OCI-LY7 (cell line): ENCODE measurements around the gene ZBTB37. TPM values are rescaled to one million over a fixed set of nuclear protein-coding genes. Genes with fewer than 3 reads are reported as not detected.

ENCODE experiments used
- BruUV-seq: library from RNA; stranded (reverse); fragments of 400-500 nt; replicated peaks from 2 replicates; lab custom pipeline; 2021; lab: Mats Ljungman, UMichigan
- CTCF ChIA-PET: fragments of 300-600 bp; sonication (Branson Sonifier 250); formaldehyde crosslinking; loops from one replicate; lab custom pipeline; 2022; ENCODE audit warnings: antibody characterized with exemption; ENCODE audit not compliant: unreplicated experiment; lab: Charles Lee
- POLR2A ChIA-PET: fragments of 300-600 bp; sonication (Branson Sonifier 250); formaldehyde crosslinking; loops from one replicate; lab custom pipeline; 2022; ENCODE audit warnings: antibody characterized with exemption; lab: Charles Lee
- DNase-seq: peaks from one replicate; pipeline ENCODE4 v3.0.0-alpha.2; 2015; ENCODE audit warnings: low spot score
- H2AFZ ChIP-seq: fragments of 200-600 bp; sonication (generic), shearing (Covaris generic); 2 replicates; pipeline ENCODE4 v1.6.1; 2014; ENCODE audit warnings: mild to moderate bottlenecking, antibody characterized with exemption, low read length, moderate library complexity
- H3K27ac ChIP-seq: fragments of 200-600 bp; sonication (generic); 2 replicates; pipeline ENCODE4 v1.5.1; 2014; ENCODE audit warnings: mixed run types, low read depth, mild to moderate bottlenecking, moderate library complexity, low read length, inconsistent platforms; ENCODE audit not compliant: poor library complexity, severe bottlenecking
- H3K36me3 ChIP-seq: fragments of 200-600 bp; sonication (generic); 2 replicates; pipeline ENCODE4 v1.6.1; 2014; ENCODE audit warnings: mild to moderate bottlenecking, antibody characterized with exemption, low read length, moderate library complexity, mixed read lengths; ENCODE audit not compliant: insufficient read depth
- H3K4me1 ChIP-seq: fragments of 200-600 bp; sonication (generic); 2 replicates; pipeline ENCODE4 v1.5.1; 2014; ENCODE audit warnings: mild to moderate bottlenecking, low read length; ENCODE audit not compliant: insufficient read depth, poor library complexity, severe bottlenecking
- H3K4me2 ChIP-seq: fragments of 200-600 bp; sonication (generic); 2 replicates; pipeline ENCODE4 v1.6.1; 2014; ENCODE audit warnings: mild to moderate bottlenecking, low read length
- H3K4me3 ChIP-seq: fragments of 200-600 bp; sonication (generic); 2 replicates; pipeline ENCODE4 v1.5.1; 2014; ENCODE audit warnings: mild to moderate bottlenecking, low read depth, low read length; ENCODE audit not compliant: poor library complexity, severe bottlenecking
- H3K79me2 ChIP-seq: fragments of 200-600 bp; sonication (generic); 2 replicates; pipeline ENCODE4 v1.6.1; 2016; ENCODE audit warnings: low read depth, mild to moderate bottlenecking, low read length, moderate library complexity, mixed read lengths; ENCODE audit not compliant: insufficient read depth
- H3K9me2 ChIP-seq: fragments of 200-600 bp; sonication (generic); 2 replicates; pipeline ENCODE4 v1.6.1; 2016; ENCODE audit warnings: mild to moderate bottlenecking, low read length, mixed read lengths; ENCODE audit not compliant: insufficient read depth
- H3K9me3 ChIP-seq: fragments of 200-600 bp; sonication (generic); 2 replicates; pipeline ENCODE4 v1.6.1; 2014; ENCODE audit warnings: mild to moderate bottlenecking, mixed run types, low read length, mixed read lengths
- H4K20me1 ChIP-seq: fragments of 200-600 bp; sonication (generic); 2 replicates; pipeline ENCODE4 v1.6.1; 2014; ENCODE audit warnings: mild to moderate bottlenecking, antibody characterized with exemption, low read length, moderate library complexity, mixed read lengths; ENCODE audit not compliant: insufficient read depth
- EZH2phosphoT487 ChIP-seq: fragments of 200-600 bp; sonication (generic); IDR thresholded peaks from 2 replicates; pipeline ENCODE4 v1.6.1; 2018; ENCODE audit warnings: low read depth, borderline replicate concordance, mild to moderate bottlenecking, mixed run types, antibody characterized with exemption, low read length, moderate library complexity, mixed read lengths
- intact Hi-C: fragments of 100-400 bp; cut with micrococcal nuclease; formaldehyde crosslinking; loops from one replicate; pipeline ENCODE4 v1.10.0; 2022; ENCODE audit not compliant: unreplicated experiment
- total RNA-seq, 2 experiments: library from RNA; depleted of rRNA in 1 of 2; stranded (reverse); fragments of >200 nt in 1 of 2; shearing (Covaris generic) in 1 of 2; gene quantifications; 2 replicates each; pipeline ENCODE4 v1.2.3, GENCODE V29; 2014 to 2022
- TF ChIP-seq, protein P1 (sequence below): fragments of 200-600 bp; sonication (generic); conservative IDR thresholded peaks from 2 replicates; pipeline ENCODE4 v1.5.1; 2014; ENCODE audit warnings: mild to moderate bottlenecking, antibody characterized with exemption, low read length, moderate library complexity, mixed read lengths

ZBTB37 gene
- total RNA-seq, 2 experiments from 2014 or later: 10.9 to 23.7 TPM

DNA sequence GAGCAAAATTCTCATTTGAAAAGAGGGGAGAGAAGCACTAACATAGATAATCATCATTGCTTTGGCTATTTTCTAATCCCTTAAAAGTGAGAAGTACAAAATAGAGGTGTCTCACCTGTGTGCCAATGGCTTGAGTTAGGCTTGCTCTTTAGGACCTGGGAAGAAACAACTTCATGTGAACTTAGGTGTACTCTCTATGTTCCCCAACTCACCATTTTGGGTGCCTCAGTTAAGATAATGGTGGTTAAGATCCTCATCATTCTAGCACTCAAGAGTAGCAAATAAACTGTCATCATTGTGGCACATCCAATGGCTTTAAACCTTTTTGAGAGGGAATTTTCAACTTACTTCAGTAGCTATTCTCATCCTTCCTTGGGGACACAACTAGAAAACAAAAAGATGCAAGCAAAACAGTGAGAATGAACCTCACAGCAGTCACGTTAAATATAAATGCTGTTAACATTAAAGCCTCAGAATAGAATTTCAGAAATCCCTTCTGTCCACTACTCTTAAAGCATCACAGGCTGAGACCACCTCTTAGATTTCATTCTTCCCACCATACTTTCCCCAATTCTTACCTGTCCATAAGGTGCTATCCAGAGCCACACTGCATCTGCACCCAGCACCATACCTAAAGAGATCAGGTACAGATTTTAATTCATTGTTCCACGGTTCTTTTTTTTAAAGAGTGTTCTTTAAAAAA, 1.6 kb upstream of the ZBTB37 start:
- H3K4me2 ChIP-seq: peak overlapping the region; percentile 93
- H3K4me1 ChIP-seq: peaks cover 64% of the 10 kb centered on the region
- CTCF ChIA-PET: interaction anchor here (0.6 kb wide), 1 partner anchor 516 kb away, joined by 3 read pairs; no protein-coding TSS in a partner anchor
- no peaks in the 10 kb centered on the region for H3K9me2 ChIP-seq
- no peak overlapping the region for H2AFZ ChIP-seq
- H3K79me2 ChIP-seq: peaks cover 71% of the 10 kb centered on the region
- peaks cover 41% of the 10 kb centered on the region for H4K20me1 ChIP-seq
- no peak for TF ChIP-seq EZH2phosphoT487
- TF ChIP-seq, protein P1, sequence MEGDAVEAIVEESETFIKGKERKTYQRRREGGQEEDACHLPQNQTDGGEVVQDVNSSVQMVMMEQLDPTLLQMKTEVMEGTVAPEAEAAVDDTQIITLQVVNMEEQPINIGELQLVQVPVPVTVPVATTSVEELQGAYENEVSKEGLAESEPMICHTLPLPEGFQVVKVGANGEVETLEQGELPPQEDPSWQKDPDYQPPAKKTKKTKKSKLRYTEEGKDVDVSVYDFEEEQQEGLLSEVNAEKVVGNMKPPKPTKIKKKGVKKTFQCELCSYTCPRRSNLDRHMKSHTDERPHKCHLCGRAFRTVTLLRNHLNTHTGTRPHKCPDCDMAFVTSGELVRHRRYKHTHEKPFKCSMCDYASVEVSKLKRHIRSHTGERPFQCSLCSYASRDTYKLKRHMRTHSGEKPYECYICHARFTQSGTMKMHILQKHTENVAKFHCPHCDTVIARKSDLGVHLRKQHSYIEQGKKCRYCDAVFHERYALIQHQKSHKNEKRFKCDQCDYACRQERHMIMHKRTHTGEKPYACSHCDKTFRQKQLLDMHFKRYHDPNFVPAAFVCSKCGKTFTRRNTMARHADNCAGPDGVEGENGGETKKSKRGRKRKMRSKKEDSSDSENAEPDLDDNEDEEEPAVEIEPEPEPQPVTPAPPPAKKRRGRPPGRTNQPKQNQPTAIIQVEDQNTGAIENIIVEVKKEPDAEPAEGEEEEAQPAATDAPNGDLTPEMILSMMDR: no peak
- DNase-seq: peak; percentile 29
- peaks cover 71% of the 10 kb centered on the region for H3K36me3 ChIP-seq
- BruUV-seq: no TSS peak
- H3K27ac ChIP-seq: peak overlapping the region; percentile 91
- peak overlapping the region; percentile 98 for H3K4me3 ChIP-seq
- POLR2A ChIA-PET: interaction anchor here (0.6 to 1.5 kb wide), 2 partner anchors 203 to 449 kb away, joined by 4 to 6 read pairs; no protein-coding TSS in a partner anchor
- intact Hi-C loops: loop anchor here (5.0 kb wide), 5 partner anchors 291 to 1334 kb away; partner anchors contain the start of genes PRDX6, RABGAP1L and SUCO
- H3K9me3 ChIP-seq: no peaks in the 10 kb centered on the region

DNA sequence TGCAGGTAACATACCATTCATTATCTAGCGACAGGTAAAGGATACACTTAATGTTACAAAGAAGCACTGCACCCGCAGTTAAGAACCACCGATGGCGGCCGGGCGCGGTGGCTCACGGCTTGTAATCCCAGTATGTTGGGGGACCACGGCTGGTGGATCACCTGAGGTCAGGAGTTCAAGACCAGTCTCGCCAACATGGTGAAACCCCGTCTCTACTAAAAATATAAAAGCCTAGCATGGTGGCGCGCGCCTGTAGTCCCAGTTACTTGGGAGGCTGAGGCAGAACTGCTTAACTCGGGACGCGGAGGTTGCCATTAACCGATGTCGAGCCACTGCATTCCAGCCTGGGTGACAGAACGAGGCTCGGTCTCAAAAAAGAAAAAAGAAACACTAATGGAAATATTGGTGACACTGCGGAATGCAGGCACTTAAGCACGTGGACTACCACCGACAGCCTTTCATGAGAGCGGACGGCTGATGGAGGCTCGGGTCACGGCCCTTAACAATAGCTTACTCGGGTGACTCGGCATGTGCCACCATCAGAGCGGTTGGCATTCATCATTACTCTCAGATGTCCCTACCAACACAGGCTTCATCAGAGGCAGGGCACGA, 933 bp upstream of the ZBTB37 start:
- Histone ChIP-seq H3K36me3 (peaks cover 67% of the 10 kb centered on the region), H4K20me1 (peaks cover 41% of the 10 kb centered on the region), H2AFZ (no peak overlapping the region), H3K4me2 (peak overlapping the region; percentile 93), H3K4me1 (peaks cover 66% of the 10 kb centered on the region), H3K4me3 (peak overlapping the region; percentile 98), H3K27ac (peak overlapping the region; percentile 91), H3K79me2 (peaks cover 75% of the 10 kb centered on the region), H3K9me3 (no peaks in the 10 kb centered on the region), H3K9me2 (no peaks in the 10 kb centered on the region)
- ChIA-PET CTCF (no interaction called here), POLR2A (interaction anchor here (0.9 to 2.8 kb wide), 4 partner anchors 13 to 44 kb away, joined by 3 to 11 read pairs (median 6); partner anchors contain the start of genes CENPL and DARS2)
- TF ChIP-seq, protein P1: no peak
- TF ChIP-seq EZH2phosphoT487: no peak
- intact Hi-C loops: loop anchor here (5.0 kb wide), 5 partner anchors 290 to 1335 kb away; partner anchors contain the start of genes PRDX6, RABGAP1L and SUCO
- DNase-seq: no peak
- BruUV-seq: TSS peak; percentile 60
